H1 (cell line): ENCODE results near the gene NCOA6. TPM values are rescaled to one million over a fixed set of nuclear protein-coding genes. Genes with fewer than 3 reads are reported as not detected.

ENCODE experiments used
- CTCF ChIA-PET: fragments of 300-600 bp; sonication (Branson Sonifier 250); formaldehyde crosslinking; loops from one replicate; lab custom pipeline; 2021; ENCODE audit not compliant: partially characterized antibody; lab: Charles Lee
- POLR2A ChIA-PET: fragments of 300-600 bp; sonication (Branson Sonifier 250); formaldehyde crosslinking; loops from one replicate; lab custom pipeline; 2021; ENCODE audit warnings: inconsistent platforms; ENCODE audit not compliant: partially characterized antibody; lab: Charles Lee
- DNase-seq, 2 experiments: peaks; one replicate each; pipeline versions ENCODE4 v3.0.0 to v3.0.0-alpha.2; 2010 to 2022; ENCODE audit warnings: low spot score in 2 of 2, low read depth in 1 of 2, mixed read lengths in 1 of 2
- FAIRE-seq: peaks from 2 replicates; lab custom pipeline; 2011; peaks lifted over from hg19 to GRCh38; lab: Jason Lieb, UNC
- H2AFZ ChIP-seq: 2 replicates; pipeline ENCODE4 v1.8.1; 2012; ENCODE audit warnings: low read length, inconsistent platforms
- H2AK5ac ChIP-seq: 2 replicates; pipeline ENCODE4 v1.6.1; 2013; ENCODE audit warnings: low read depth, low read length
- H2BK120ac ChIP-seq: replicated peaks from 2 replicates; pipeline ENCODE3; 2013; ENCODE audit warnings: low read depth, low read length, inconsistent platforms
- H2BK12ac ChIP-seq: 2 replicates; pipeline ENCODE4 v1.6.1; 2013; ENCODE audit warnings: low read depth, low read length
- H2BK15ac ChIP-seq: 2 replicates; pipeline ENCODE4 v1.6.1; 2013; ENCODE audit warnings: low read length
- H2BK20ac ChIP-seq: 2 replicates; pipeline ENCODE4 v1.6.1; 2013; ENCODE audit warnings: low read length
- H2BK5ac ChIP-seq: 2 replicates; pipeline ENCODE4 v1.6.1; 2013; ENCODE audit warnings: low read depth, low read length
- H3K14ac ChIP-seq: 2 replicates; pipeline ENCODE4 v1.6.1; 2013; ENCODE audit warnings: inconsistent platforms; ENCODE audit not compliant: insufficient read length
- H3K18ac ChIP-seq: 2 replicates; pipeline ENCODE4 v1.6.1; 2013; ENCODE audit warnings: low read length; ENCODE audit errors: extremely low read depth
- H3K23ac ChIP-seq: 2 replicates; pipeline ENCODE4 v1.6.1; 2013; ENCODE audit warnings: inconsistent platforms; ENCODE audit not compliant: insufficient read length
- H3K23me2 ChIP-seq: 2 replicates; pipeline ENCODE4 v1.6.1; 2013; ENCODE audit warnings: low read depth, low read length
- H3K27ac ChIP-seq: 2 replicates; pipeline ENCODE4 v1.6.1; 2011; ENCODE audit warnings: low read depth, low read length, inconsistent platforms
- H3K27me3 ChIP-seq, 4 experiments: replicated peaks in 1 of 4; 1 replicate in 1 of 4; 2 replicates in 3 of 4; pipeline versions ENCODE4 v1.6.1 to v1.8.1; 2011 to 2013; ENCODE audit warnings: low read length in 3 of 4, mild to moderate bottlenecking in 3 of 4, inconsistent platforms in 2 of 4, mixed read lengths in 2 of 4, moderate library complexity in 1 of 4; ENCODE audit not compliant: control insufficient read depth in 3 of 4, insufficient read depth in 3 of 4; ENCODE audit errors: extremely low read depth in 1 of 4
- H3K36me3 ChIP-seq, 4 experiments: 2 replicates each; pipeline versions ENCODE4 v1.6.1 to v1.8.1; 2011 to 2013; ENCODE audit warnings: mild to moderate bottlenecking in 4 of 4, low read length in 3 of 4, moderate library complexity in 2 of 4, control low read depth in 1 of 4, inconsistent platforms in 1 of 4; ENCODE audit not compliant: insufficient read depth in 4 of 4, control insufficient read depth in 2 of 4
- H3K4ac ChIP-seq: replicated peaks from 2 replicates; pipeline ENCODE3; 2013; ENCODE audit warnings: low read length, low read depth, mixed read lengths, inconsistent platforms; ENCODE audit not compliant: insufficient read length
- H3K4me1 ChIP-seq, 4 experiments: replicated peaks in 1 of 4; 1 replicate in 1 of 4; 2 replicates in 3 of 4; pipeline versions ENCODE4 v1.6.1 to v1.8.1; 2011 to 2013; ENCODE audit warnings: low read length in 3 of 4, inconsistent platforms in 2 of 4, mixed read lengths in 1 of 4; ENCODE audit not compliant: insufficient read depth in 4 of 4, control insufficient read depth in 3 of 4
- H3K4me2 ChIP-seq, 2 experiments: 2 replicates each; pipeline versions ENCODE4 v1.6.1 to v1.8.1; 2011 to 2013; ENCODE audit warnings: low read depth in 2 of 2, low read length in 2 of 2, control low read depth in 1 of 2, inconsistent platforms in 1 of 2, mild to moderate bottlenecking in 1 of 2; ENCODE audit not compliant: insufficient read depth in 1 of 2
- H3K4me3 ChIP-seq, 4 experiments: fragments of 200-600, 300-600 bp in 1 of 4; sonication (generic), shearing (Covaris generic), sonication (Bioruptor Twin) in 1 of 4; 2 replicates each; pipeline versions ENCODE4 v1.5.1 to v1.8.1; 2011 to 2016; ENCODE audit warnings: low read length in 4 of 4, low read depth in 3 of 4, control low read depth in 2 of 4, inconsistent platforms in 2 of 4, mild to moderate bottlenecking in 2 of 4, mixed read lengths in 1 of 4, moderate library complexity in 1 of 4; ENCODE audit not compliant: insufficient read depth in 2 of 4; ENCODE audit errors: extremely low read depth in 1 of 4
- H3K56ac ChIP-seq: replicated peaks from 2 replicates; pipeline ENCODE3; 2013; ENCODE audit warnings: low read depth, mild to moderate bottlenecking, mixed read lengths, low read length, inconsistent platforms; ENCODE audit not compliant: insufficient read length
- H3K79me1 ChIP-seq: 2 replicates; pipeline ENCODE4 v1.6.1; 2013; ENCODE audit warnings: low read depth, low read length, control low read depth
- H3K79me2 ChIP-seq, 2 experiments: 2 replicates each; pipeline versions ENCODE4 v1.6.1 to v1.8.1; 2012 to 2013; ENCODE audit warnings: low read length in 2 of 2, mild to moderate bottlenecking in 2 of 2, inconsistent platforms in 1 of 2; ENCODE audit not compliant: insufficient read depth in 2 of 2, control insufficient read depth in 1 of 2
- H3K9ac ChIP-seq, 4 experiments: replicated peaks in 1 of 4; 1 replicate in 1 of 4; 2 replicates in 3 of 4; pipeline versions ENCODE4 v1.6.1 to v1.8.1; 2011 to 2013; ENCODE audit warnings: low read depth in 3 of 4, low read length in 3 of 4, control low read depth in 2 of 4, mild to moderate bottlenecking in 2 of 4, moderate library complexity in 2 of 4, inconsistent platforms in 1 of 4; ENCODE audit errors: extremely low read depth in 1 of 4
- H3K9me3 ChIP-seq, 2 experiments: 2 replicates each; pipeline versions ENCODE4 v1.6.1 to v1.8.1; 2012 to 2013; ENCODE audit warnings: mild to moderate bottlenecking in 2 of 2, moderate library complexity in 2 of 2, control low read depth in 1 of 2, inconsistent platforms in 1 of 2, low read depth in 1 of 2, low read length in 1 of 2, mixed read lengths in 1 of 2; ENCODE audit not compliant: insufficient read depth in 2 of 2
- H4K20me1 ChIP-seq, 2 experiments: replicated peaks in 1 of 2; 2 replicates each; pipeline versions ENCODE3 to v1.8.1; 2011 to 2013; ENCODE audit warnings: inconsistent platforms in 2 of 2, low read length in 2 of 2, mild to moderate bottlenecking in 1 of 2; ENCODE audit not compliant: insufficient read depth in 2 of 2, control insufficient read depth in 1 of 2
- H4K5ac ChIP-seq: 2 replicates; pipeline ENCODE4 v1.6.1; 2013; ENCODE audit warnings: low read length, low read depth, mixed read lengths, inconsistent platforms; ENCODE audit not compliant: insufficient read length
- H4K8ac ChIP-seq: 2 replicates; pipeline ENCODE4 v1.8.0; 2013; ENCODE audit warnings: mild to moderate bottlenecking, moderate library complexity, low read length, inconsistent platforms; ENCODE audit not compliant: insufficient read depth; ENCODE audit errors: extremely low read depth
- H4K91ac ChIP-seq: replicated peaks from 2 replicates; pipeline ENCODE3; 2013; ENCODE audit warnings: low read length, mixed read lengths, inconsistent platforms; ENCODE audit not compliant: insufficient read length
- CBX8 ChIP-seq: fragments of 300-800, 300-1000 bp; sonication (generic); IDR thresholded peaks from 2 replicates; pipeline ENCODE4 v1.7.1; 2016; ENCODE audit warnings: low read depth, low read length, borderline replicate concordance
- CEBPB ChIP-seq: IDR thresholded peaks from 2 replicates; pipeline ENCODE4 v1.6.1; 2012; ENCODE audit warnings: low read depth, low read length
- CHD1 ChIP-seq: IDR thresholded peaks from 2 replicates; pipeline ENCODE4 v1.6.1; 2012; ENCODE audit warnings: low read depth, low read length, improper control_type of control experiment
- E2F6 ChIP-seq: IDR thresholded peaks from 2 replicates; pipeline ENCODE4 v1.6.1; 2012; ENCODE audit warnings: inconsistent platforms
- EZH2 ChIP-seq: fragments of 200-600 bp; sonication (generic); IDR thresholded peaks from 2 replicates; pipeline ENCODE4 v1.7.1; 2012; ENCODE audit warnings: low read depth, mild to moderate bottlenecking, moderate library complexity, low read length, inconsistent platforms; ENCODE audit not compliant: severe bottlenecking
- GABPA ChIP-seq: IDR thresholded peaks from 2 replicates; pipeline ENCODE4 v1.6.1; 2011; ENCODE audit warnings: mild to moderate bottlenecking, low read length, moderate library complexity, borderline replicate concordance; ENCODE audit not compliant: insufficient read depth
- KDM1A ChIP-seq: fragments of 200-600, 300-600 bp; sonication (generic); IDR thresholded peaks from 2 replicates; pipeline ENCODE4 v1.7.1; 2016; ENCODE audit warnings: mild to moderate bottlenecking, low read length, borderline replicate concordance
- NANOG ChIP-seq: IDR thresholded peaks from 2 replicates; pipeline ENCODE4 v1.6.1; 2011; ENCODE audit warnings: low read length, low read depth, mild to moderate bottlenecking, inconsistent platforms; ENCODE audit not compliant: insufficient read depth, poor library complexity, severe bottlenecking
- RXRA ChIP-seq: IDR thresholded peaks from 2 replicates; pipeline ENCODE4 v1.6.1; 2011; ENCODE audit warnings: low read depth, mild to moderate bottlenecking, low read length, moderate library complexity; ENCODE audit not compliant: insufficient read depth
- ZNF274 ChIP-seq: IDR thresholded peaks from 2 replicates; pipeline ENCODE4 v1.7.0; 2012; ENCODE audit warnings: low read length, borderline replicate concordance; ENCODE audit errors: extremely low read depth
- WGBS, 2 experiments: shearing (Covaris generic) in 1 of 2; methylation state at CpG; one replicate each; pipeline versions ENCODE4 v1.1.6 to v1.1.7; 2013 to 2015; ENCODE audit warnings: low lambda C conversion rate in 2 of 2, mixed read lengths in 2 of 2, inconsistent platforms in 1 of 2, low coverage in 1 of 2, missing lambda C conversion rate in 1 of 2; ENCODE audit not compliant: insufficient replicate concordance in 2 of 2, insufficient coverage in 1 of 2, insufficient read length in 1 of 2; ENCODE audit errors: extremely low coverage in 1 of 2, missing lambda C conversion rate in 1 of 2; 5-methylcytosine and 5-hydroxymethylcytosine counted together
- polyA plus RNA-seq, 7 experiments: library from polyadenylated mRNA; depleted of rRNA in 3 of 7; stranded (reverse) in 5 of 7; unstranded in 2 of 7; fragments of >200 nt in 5 of 7; fragments of 200-250 nt in 2 of 7; gene quantifications; 1 replicate in 5 of 7; 2 replicates in 1 of 7; 4 replicates in 1 of 7; pipeline versions ENCODE4 v1.2.1 to v1.2.3, GENCODE V29; 2011 to 2013; ENCODE audit warnings: missing spikeins in 2 of 7, mixed read lengths in 2 of 7
- total RNA-seq: library from RNA; stranded (reverse); fragmentation: NEBNext Ultra II Directional; extraction: Animal tissue kit (Norgen Biotek cat#: 25700); gene quantifications from 2 replicates; pipeline ENCODE4 v1.2.1, GENCODE V29; 2021

Gene NCOA6
- total and polyA plus RNA-seq, 2 of the 8 experiments (the other 6 are each of a cell fraction or from before 2014, with no cell fraction given), result 9.0 to 9.5 TPM

GRCh38 chr20:34808583-34808982 is 16.9 kb downstream of the NCOA6 start:
- POLR2A ChIA-PET, result no interaction called here
- no peak overlapping the region for H3K9ac ChIP-seq
- H2BK20ac ChIP-seq, result no peak overlapping the region
- no peak overlapping the region for H3K4me3 ChIP-seq
- H3K56ac ChIP-seq, result no peak overlapping the region
- H2BK12ac ChIP-seq, result no peak overlapping the region
- H2BK5ac ChIP-seq, result no peak overlapping the region
- no peak overlapping the region for H3K27ac ChIP-seq
- no peak overlapping the region for H3K4me2 ChIP-seq
- CTCF ChIA-PET, result no interaction called here
- H2AK5ac ChIP-seq, result no peak overlapping the region
- H3K4ac ChIP-seq, result no peak overlapping the region
- no peak for FAIRE-seq
- 96% methylated on average over 5 of the region's 5 CpGs; no CpG with 5 or more reads in 1 of the 2 experiments for WGBS, 2 experiments
- no peaks in the 10 kb centered on the region for H4K20me1 ChIP-seq
- H2BK120ac ChIP-seq, result no peak overlapping the region
- H2BK15ac ChIP-seq, result no peak overlapping the region
- no peak overlapping the region for H4K8ac ChIP-seq
- H3K27me3 ChIP-seq, result no peaks in the 10 kb centered on the region
- no peaks in the 10 kb centered on the region for H3K4me1 ChIP-seq
- no peak overlapping the region for H4K91ac ChIP-seq
- TF ChIP-seq CHD1 (no peak), KDM1A (no peak), GABPA (no peak), EZH2 (no peak), CEBPB (no peak), CBX8 (no peak), NANOG (no peak), E2F6 (no peak), ZNF274 (no peak), RXRA (no peak)
- no peaks in the 10 kb centered on the region for H3K23me2 ChIP-seq
- no peak overlapping the region for H3K14ac ChIP-seq
- no peak overlapping the region for H3K18ac ChIP-seq
- H3K23ac ChIP-seq, result no peak overlapping the region
- no peaks in the 10 kb centered on the region; a peak in 1 of 4 replicates for H3K79me2 ChIP-seq
- no peaks in the 10 kb centered on the region for H3K36me3 ChIP-seq
- no peak overlapping the region for H4K5ac ChIP-seq
- H3K9me3 ChIP-seq, result no peaks in the 10 kb centered on the region
- no peak overlapping the region for H2AFZ ChIP-seq
- H3K79me1 ChIP-seq, result no peaks in the 10 kb centered on the region
- DNase-seq, result no peak
